ENCODE measurements around the gene RNF169.

The RNF169 gene

DNA sequence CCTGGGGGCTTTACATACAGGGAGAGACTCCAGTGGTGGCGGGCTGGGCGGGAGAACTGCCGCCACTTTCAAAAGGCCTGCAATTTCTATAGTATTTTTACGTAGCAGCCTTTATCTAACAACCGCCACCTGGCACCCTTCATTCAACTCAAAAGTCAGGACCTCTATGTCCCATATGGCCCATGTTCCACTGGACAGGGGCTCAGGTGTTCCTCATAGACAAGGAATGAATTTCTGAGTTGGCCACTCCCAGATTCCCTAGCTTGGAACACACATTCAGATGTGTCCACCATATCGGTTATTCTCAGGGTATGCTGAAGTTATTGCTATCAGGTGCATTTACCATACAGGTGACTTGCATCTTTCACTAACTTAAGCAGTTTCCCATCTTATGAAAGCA is 29.9 kb downstream of the RNF169 start:
- no peak for TF ChIP-seq CTCF (conservative IDR thresholded peaks at IDR 0.05; ENCODE audit: low read length)
- no peak overlapping the region for H3K4me3 ChIP-seq (ENCODE audit: low read length)
- no peak for DNase-seq (ENCODE audit: low read depth)

DNA sequence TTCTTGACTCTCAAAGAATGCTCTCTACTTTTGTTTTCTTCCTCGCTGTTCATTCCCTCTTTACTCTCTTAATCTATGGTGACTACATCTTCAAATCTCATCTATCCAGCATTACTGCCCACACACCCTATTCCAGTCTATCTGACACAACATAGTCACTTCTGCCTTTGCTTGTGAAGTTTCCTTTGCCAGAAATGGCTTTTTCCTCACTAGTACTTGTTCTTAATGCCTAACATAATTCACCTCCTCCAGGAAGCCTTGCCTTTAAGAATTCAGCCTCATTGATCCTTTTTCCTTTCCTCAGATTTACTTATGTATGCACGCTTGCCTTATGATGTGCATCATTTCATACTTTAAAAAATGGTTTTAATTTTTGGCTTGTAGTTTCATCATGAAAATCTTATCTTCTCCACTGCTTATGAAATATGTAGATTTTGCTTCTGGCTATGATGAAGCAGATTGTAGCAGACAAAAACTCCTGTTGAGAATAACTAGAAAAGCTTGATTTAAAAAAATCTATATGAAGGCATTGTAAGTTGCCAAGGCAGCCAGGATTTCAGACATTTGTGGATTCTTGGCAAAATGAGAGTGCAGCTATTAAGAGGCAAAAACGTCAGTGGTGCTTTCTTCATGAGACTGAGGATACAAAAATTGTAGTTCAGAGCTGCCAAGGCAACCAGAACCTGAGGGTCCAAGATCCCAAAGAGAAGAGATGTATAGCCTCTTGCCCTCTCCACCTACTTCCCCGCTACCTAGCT is 31.8 kb downstream of the RNF169 start:
- no peak for TF ChIP-seq CTCF (conservative IDR thresholded peaks at IDR 0.05; ENCODE audit: low read length)
- no peak for DNase-seq (ENCODE audit: low read depth)
- H3K4me3 ChIP-seq (ENCODE audit: low read length), result no peak overlapping the region

DNA sequence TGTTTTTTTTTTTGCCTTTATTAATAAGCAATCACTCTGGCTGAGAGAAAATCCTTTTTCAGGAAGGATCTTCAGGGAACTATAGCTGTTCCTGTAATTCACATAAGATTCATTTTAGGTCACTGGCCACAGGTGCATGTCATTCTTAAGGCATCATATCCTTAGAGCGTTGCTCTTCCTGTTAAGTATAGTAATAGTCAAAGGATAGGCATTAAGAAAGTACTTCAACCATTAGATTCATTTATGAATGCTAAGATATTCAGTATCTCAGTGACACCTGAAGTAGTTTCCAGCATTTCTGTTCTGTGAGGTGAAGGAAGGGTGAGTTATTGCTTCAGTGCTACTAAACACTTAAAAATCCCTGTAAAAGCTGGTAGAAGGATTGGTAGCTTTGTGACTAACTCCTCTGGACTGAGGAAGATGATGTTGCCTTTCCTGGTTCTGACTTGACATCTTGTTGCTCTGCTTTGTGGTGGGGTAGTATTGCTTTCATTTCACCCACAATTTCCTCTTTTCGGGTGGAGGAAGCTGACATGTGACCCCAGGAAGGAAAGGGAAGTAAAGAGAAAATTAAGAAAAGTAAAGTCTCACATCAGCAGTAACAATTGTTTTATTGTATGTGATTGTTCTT is 34.7 kb downstream of the RNF169 start:
- peak; percentile 70 for DNase-seq (ENCODE audit: low read depth)
- no peak overlapping the region for H3K4me3 ChIP-seq (ENCODE audit: low read length)
- no peak for TF ChIP-seq CTCF (conservative IDR thresholded peaks at IDR 0.05; ENCODE audit: low read length)

- no peak for TF ChIP-seq CTCF (conservative IDR thresholded peaks at IDR 0.05; ENCODE audit: low read length)
- DNase-seq (ENCODE audit: low read depth), result no peak
- H3K4me3 ChIP-seq (ENCODE audit: low read length), result no peak overlapping the region
Observed at GRCh38 chr11:74784234-74784633, 35.6 kb downstream of the RNF169 start.

GRCh38 chr11:74784726-74785125 is 36.1 kb downstream of the RNF169 start:
- no peak for TF ChIP-seq CTCF (conservative IDR thresholded peaks at IDR 0.05; ENCODE audit: low read length)
- H3K4me3 ChIP-seq (ENCODE audit: low read length), result no peak overlapping the region
- no peak for DNase-seq (ENCODE audit: low read depth)

- no peak for DNase-seq (ENCODE audit: low read depth)
- no peak for TF ChIP-seq CTCF (conservative IDR thresholded peaks at IDR 0.05; ENCODE audit: low read length)
- H3K4me3 ChIP-seq (ENCODE audit: low read length), result no peak overlapping the region
Observed at GRCh38 chr11:74786574-74786973, 37.9 kb downstream of the RNF169 start.

All from AG10803 (cell line).